ENCODE data around the gene SYCP1.
"Not testable (repeated sequence)": the region's sequence is repeated elsewhere in the genome, so short reads cannot be mapped to it uniquely, and the experiment has no call there.

The SYCP1 gene

DNA sequence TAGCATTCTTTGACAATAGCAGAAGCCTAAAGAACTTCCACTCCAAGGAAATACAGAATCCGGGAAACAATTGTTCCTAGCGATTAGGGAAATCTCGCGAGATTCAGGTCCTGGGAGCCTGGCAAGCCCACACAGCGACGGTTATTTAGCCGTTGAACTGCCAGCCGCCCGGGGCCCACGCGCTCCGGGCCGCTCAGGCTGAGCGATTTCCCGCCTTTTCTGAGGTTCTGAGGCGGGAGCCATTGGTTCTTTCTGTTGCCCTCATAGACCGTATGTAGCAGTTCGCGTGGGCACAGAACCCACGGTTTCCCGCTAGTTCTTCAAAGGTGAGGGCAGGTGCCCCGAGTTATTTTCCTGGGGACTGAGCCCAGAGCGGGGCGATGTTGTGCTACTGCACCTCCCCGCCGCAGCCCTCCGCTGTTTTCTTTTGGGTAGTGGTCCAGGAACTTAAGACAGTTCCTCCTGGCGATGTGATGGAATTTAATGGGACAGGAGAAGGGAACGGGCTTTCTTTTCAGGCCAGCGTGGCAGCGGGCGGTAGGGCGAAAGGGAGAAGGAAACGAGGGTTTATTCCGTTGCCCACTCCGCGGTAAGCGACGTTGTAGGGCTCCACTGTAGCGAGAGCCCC, at the start of gene SYCP1:
Gene SYCP1 (plus strand): TSS at position 171 of the 628 bp plus-strand sequence. CDS start 602 bp downstream, outside the sequence.
- no peak for DNase-seq
- in situ Hi-C loops (cut with MboI; ENCODE audit: low pct_unique_long_range_greater_than_20kb, low sequenced_read_pairs) = no loop called here

- in situ Hi-C loops (cut with MboI; ENCODE audit: low pct_unique_long_range_greater_than_20kb, low sequenced_read_pairs) = no loop called here
- no peak for DNase-seq
Observed at GRCh38 chr1:114819869-114820268, 34.8 kb upstream of the SYCP1 start.

- DNase-seq = no peak
- in situ Hi-C loops (cut with MboI; ENCODE audit: low pct_unique_long_range_greater_than_20kb, low sequenced_read_pairs) = no loop called here
Observed at GRCh38 chr1:114820392-114820791, 34.3 kb upstream of the SYCP1 start.

DNA sequence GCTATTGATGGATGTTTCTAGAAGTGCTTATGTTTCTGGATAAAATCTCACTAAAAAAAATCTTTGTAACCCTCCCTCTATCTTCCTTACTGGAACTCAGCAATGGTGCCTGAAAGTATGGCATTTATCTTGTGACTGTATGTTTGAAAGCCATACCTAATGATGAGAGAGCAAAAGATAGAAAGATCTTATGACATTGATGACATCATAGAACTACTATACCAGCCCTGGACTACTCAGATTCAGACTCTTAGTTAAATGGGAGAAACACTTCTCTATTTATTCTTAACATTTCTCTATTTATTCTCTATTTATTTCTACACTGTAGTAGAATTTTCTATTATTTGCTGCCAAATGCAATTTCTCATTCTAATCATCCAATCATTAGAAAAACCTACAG, 32.7 kb upstream of the SYCP1 start:
- in situ Hi-C loops (cut with MboI; ENCODE audit: low pct_unique_long_range_greater_than_20kb, low sequenced_read_pairs) = no loop called here

DNA sequence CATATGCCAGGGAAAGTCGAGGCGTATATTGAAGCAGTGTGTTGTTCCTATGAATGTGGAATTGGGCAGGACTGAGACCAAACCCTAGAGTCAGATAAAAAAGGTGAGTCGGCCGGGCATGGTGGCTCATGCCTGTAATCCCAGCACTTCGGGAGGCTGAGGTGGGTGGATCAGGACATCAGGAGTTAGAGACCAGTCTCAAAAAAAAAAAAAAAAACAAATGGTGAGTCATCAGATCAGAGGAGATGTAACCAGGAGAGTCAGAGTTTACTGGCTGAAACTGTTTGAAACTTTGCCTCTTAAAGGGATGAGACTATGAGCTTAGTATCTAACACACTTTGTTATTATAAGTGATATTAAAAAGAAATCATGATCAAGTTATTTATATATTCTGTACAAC, 26.4 kb upstream of the SYCP1 start:
- in situ Hi-C loops (cut with MboI; ENCODE audit: low pct_unique_long_range_greater_than_20kb, low sequenced_read_pairs) = no loop called here
- no peak for DNase-seq

More for the DNA sequence above, 32.7 kb upstream of the SYCP1 start:
- DNase-seq = no peak

DNA sequence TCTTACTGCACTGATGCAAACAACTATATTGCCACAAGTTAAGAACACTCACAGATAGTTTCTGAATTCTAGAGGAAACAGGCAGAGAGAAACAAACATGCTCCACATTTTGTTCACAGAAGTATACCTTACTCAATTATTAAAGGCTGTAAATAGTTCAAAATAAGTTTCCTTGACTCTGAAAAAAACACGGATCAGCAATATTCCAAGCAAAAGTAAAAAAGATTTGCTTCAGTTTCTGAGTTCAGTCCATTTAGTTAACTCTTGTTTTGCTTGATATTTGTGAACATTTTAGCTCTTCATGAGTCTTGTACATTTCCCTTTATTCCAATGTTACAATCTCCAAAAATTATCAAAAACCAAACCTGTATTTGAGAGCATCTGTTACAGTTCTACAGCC, 24.6 kb upstream of the SYCP1 start:
- in situ Hi-C loops (cut with MboI; ENCODE audit: low pct_unique_long_range_greater_than_20kb, low sequenced_read_pairs); DNase-seq: not testable (repeated sequence)

- DNase-seq = no peak
Observed at GRCh38 chr1:114831276-114831994, 23.2 kb upstream of the SYCP1 start.

GRCh38 chr1:114832057-114832456, 22.6 kb upstream of the SYCP1 start:
- no peak for DNase-seq
- in situ Hi-C loops (cut with MboI; ENCODE audit: low pct_unique_long_range_greater_than_20kb, low sequenced_read_pairs) = no loop called here

More at GRCh38 chr1:114831276-114831994, 23.2 kb upstream of the SYCP1 start:
- in situ Hi-C loops (cut with MboI; ENCODE audit: low pct_unique_long_range_greater_than_20kb, low sequenced_read_pairs) = no loop called here

GRCh38 chr1:114833421-114833820, 21.2 kb upstream of the SYCP1 start:
- in situ Hi-C loops (cut with MboI; ENCODE audit: low pct_unique_long_range_greater_than_20kb, low sequenced_read_pairs) = no loop called here
- no peak for DNase-seq

DNA sequence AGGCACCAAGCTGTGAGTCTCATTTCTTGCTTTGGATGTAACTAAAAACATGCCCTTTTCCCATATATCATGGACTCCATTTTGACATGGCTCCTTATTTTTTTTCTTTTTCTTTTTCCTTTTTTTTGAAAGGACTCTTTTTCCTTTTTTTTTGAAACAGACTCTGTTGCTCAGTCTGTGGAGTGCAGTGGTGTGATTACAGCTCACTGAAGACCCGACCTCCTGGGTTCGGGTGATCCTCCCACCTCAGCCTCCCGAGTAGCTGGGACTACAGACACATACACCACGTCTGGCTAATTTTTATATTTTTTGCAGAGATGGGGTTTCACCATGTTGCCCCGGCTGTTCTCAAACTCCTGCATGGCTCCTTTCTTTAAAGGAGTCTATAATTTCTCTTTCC, 10.4 kb upstream of the SYCP1 start:
- DNase-seq = no peak
- in situ Hi-C loops (cut with MboI; ENCODE audit: low pct_unique_long_range_greater_than_20kb, low sequenced_read_pairs) = no loop called here

GRCh38 chr1:114853584-114853983, 1.1 kb upstream of the SYCP1 start:
- in situ Hi-C loops (cut with MboI; ENCODE audit: low pct_unique_long_range_greater_than_20kb, low sequenced_read_pairs) = no loop called here
- DNase-seq = no peak

GRCh38 chr1:114861384-114861783, 6.7 kb downstream of the SYCP1 start:
- in situ Hi-C loops (cut with MboI; ENCODE audit: low pct_unique_long_range_greater_than_20kb, low sequenced_read_pairs) = no loop called here

DNA sequence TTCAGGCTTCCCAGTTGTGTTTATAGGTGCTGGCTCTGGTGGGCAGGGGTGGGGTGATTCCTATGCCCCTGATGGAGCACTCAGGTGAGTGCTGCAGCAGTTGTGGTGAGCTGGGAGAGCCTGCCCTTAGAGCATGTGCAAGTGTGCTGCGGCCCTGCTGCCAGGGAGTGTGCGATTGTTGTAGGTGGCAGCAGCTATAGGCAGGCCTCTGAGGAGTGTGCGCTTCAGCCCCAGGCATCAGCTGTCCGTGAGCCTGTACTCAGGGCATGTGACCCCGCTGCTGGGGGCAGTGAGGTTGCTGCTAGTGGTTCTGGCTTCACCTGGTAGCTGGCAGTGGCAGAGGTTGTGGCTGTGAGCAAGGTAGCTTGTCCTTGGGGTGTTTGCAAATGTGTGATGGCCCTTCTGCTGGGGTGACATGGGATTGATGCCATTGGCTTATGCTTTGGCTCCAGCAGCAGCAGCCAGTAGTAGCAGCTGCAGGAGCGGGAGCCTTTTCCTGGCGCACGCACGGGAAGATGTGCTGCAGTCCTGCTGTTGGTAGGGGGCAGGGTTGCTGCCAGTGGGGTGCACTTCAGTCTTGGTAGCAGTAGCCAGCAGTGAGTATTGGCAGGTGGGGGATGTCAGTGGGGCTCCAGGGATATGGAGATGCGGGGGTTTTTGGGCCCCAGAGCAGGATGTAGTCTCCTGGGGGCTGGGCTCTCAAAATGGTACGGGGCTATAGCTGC, 37.7 kb downstream of the SYCP1 start:
- in situ Hi-C loops (cut with MboI; ENCODE audit: low pct_unique_long_range_greater_than_20kb, low sequenced_read_pairs) = no loop called here
- no peak for DNase-seq

More at GRCh38 chr1:114861384-114861783, 6.7 kb downstream of the SYCP1 start:
- DNase-seq = no peak

DNA sequence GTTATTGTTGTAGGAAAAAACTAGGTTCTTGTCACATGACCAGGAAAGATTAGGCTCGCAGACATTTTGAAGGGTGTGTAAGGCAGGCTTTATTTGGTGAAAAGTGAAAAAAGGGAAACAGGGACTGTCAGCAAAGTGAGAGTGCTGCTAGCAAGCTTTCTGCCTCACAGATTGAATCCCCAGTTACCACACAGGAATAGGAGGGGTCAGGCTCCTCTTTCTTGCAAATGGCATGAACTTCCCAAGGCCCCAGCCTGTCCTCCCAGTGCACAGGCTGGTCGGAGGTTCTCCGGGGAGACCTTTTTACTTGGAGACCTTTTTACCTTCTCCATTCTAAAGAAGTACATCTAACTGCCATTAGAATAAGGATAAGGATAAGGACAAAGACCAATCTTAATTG, 42.1 kb downstream of the SYCP1 start:
- no peak for DNase-seq
- in situ Hi-C loops (cut with MboI; ENCODE audit: low pct_unique_long_range_greater_than_20kb, low sequenced_read_pairs) = no loop called here

DNA sequence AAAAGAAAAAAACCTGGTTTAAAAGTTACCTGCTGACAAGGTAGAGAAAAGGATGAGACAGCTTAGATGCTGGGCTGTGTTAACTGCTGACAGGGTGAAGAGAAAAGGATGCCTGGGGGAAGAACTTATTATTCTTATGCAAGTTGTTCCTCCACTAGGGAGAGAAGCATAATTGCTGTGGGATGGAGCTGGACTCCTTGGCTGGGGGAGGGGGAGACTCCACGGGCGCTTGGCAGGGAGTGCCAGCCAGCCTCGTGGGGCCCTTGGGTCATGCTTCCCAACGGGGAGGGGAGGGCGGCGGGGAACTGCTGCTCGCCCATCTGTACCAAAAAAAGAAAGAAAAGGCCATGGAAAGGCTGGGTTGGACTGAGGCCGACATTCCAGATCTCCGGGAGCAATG, 47.2 kb downstream of the SYCP1 start:
- DNase-seq = no peak
- in situ Hi-C loops (cut with MboI; ENCODE audit: low pct_unique_long_range_greater_than_20kb, low sequenced_read_pairs) = no loop called here

DNA sequence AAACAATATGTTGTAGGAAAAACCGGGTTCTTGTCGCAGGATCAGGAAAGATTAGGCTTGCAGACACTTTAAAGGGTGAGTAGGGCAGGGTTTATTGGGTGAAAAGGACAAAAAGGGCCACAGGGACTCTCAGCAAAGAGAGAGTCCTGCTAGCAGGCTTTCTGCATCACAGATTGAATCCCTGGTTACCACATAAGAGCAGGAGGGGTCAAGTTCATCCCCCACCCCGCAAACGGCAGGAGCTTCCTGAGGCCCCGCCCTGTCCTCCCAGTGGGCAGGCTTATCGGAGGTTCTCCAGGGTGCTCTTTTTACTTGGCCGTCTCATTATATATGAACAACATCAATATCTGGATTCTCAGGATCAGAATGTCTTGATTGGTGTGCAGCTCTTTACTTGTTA, 47.7 kb downstream of the SYCP1 start:
- no peak for DNase-seq
- in situ Hi-C loops (cut with MboI; ENCODE audit: low pct_unique_long_range_greater_than_20kb, low sequenced_read_pairs) = no loop called here

DNA sequence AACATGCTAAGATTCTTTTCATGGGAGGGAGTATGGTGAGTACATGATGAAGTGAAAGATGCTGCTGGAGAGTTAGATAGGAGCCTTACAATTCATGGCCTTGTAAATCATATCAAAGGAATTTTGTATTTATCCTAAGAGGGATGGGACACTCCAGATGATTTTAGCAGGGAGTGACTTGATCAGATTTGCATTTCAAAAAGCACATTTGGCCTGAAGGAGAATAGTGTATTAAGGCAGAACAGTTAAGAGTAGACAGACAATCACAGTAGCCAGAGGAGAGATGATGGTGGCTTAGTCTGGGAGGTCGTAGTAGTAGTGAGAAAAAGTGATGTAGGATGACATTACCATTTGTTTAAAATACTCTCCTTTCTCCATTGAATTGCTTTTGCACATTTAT, 48.8 kb downstream of the SYCP1 start:
- in situ Hi-C loops (cut with MboI; ENCODE audit: low pct_unique_long_range_greater_than_20kb, low sequenced_read_pairs) = no loop called here
- DNase-seq = no peak

DNA sequence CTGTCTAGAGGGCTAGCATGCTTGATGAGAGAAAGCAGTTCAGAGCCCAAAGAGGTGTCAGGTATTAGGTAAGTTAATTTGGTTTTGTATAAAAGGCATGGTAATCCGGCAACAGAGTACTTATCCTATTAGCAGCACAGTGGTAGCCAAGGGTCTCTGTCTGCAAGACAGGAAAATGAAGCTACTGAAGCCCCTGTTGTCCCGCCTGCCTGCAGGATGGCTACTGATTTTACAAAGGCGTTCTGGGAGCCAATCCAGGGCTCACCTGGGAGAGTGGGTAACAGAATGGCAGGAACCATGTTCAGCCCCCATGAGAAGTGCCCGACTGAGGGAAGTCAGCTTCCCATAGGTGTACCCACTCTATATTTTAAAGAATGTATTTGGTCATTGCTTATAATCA, 61.1 kb downstream of the SYCP1 start:
- in situ Hi-C loops (cut with MboI; ENCODE audit: low pct_unique_long_range_greater_than_20kb, low sequenced_read_pairs); DNase-seq: not testable (repeated sequence)

- DNase-seq = no peak
- in situ Hi-C loops (cut with MboI; ENCODE audit: low pct_unique_long_range_greater_than_20kb, low sequenced_read_pairs) = no loop called here
Observed at GRCh38 chr1:114926607-114927006, 71.9 kb downstream of the SYCP1 start.

DNA sequence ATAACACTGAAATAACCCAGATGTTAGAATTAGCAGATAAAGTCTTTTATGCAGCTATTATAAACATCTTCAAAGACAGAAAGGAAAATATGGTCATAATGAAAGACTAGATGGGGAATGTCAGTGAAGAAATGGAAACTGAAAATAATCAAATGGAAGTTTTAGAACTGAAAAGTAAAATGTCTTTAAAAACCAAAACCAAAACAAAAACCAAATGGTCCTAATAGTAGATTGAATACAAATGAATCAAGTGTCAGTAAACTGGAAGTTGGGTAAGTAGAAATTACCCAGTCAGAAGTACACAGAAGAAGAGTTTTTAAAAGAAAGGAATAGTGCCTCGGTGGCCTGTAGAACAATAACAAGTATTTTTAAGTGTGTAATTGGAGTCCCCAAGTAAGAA, 72.7 kb downstream of the SYCP1 start:
- in situ Hi-C loops (cut with MboI; ENCODE audit: low pct_unique_long_range_greater_than_20kb, low sequenced_read_pairs) = no loop called here
- no peak for DNase-seq

Measured in KBM-7 (cell line).